K562 (cell line): ENCODE data around the gene KDM2A.

Experiments used
- BHLHE40 ChIP-seq: IDR thresholded peaks from 2 replicates; pipeline ENCODE4 v1.6.1; 2011; ENCODE audit warnings: low read length, improper control_type of control experiment
- DNMT1 ChIP-seq: fragments of 450-650 bp; IDR thresholded peaks from 2 replicates; pipeline ENCODE4 v1.6.1; 2016; ENCODE audit warnings: antibody characterized with exemption, mild to moderate bottlenecking
- KLF1 ChIP-seq: fragments of 450-650 bp; IDR thresholded peaks from 2 replicates; pipeline ENCODE4 v1.6.1; 2016; ENCODE audit warnings: missing genetic modification characterization, missing compliant biosample characterization
- ZC3H8 ChIP-seq: fragments of 450-650 bp; IDR thresholded peaks from 2 replicates; pipeline ENCODE4 v1.6.1; 2017
- ZNF224 ChIP-seq: sonication (generic); formaldehyde crosslinking; IDR thresholded peaks from 2 replicates; pipeline ENCODE4 v1.8.0; 2022; ENCODE audit warnings: mild to moderate bottlenecking, missing genetic modification reagents
- TF ChIP-seq, protein P1 (sequence below), 3 experiments: IDR thresholded peaks in 2 of 3; conservative IDR thresholded peaks in 1 of 3; 2 replicates each; pipeline ENCODE4 v1.5.1; 2011 to 2012; ENCODE audit warnings: low read length in 3 of 3, mild to moderate bottlenecking in 3 of 3, control low read depth in 2 of 3, improper control_type of control experiment in 1 of 3, inconsistent platforms in 1 of 3, low read depth in 1 of 3, mixed read lengths in 1 of 3, moderate library complexity in 1 of 3; ENCODE audit not compliant: insufficient read depth in 2 of 3

GRCh38 chr11:67243051-67243450, 124.0 kb downstream of the KDM2A start:
- TF ChIP-seq ZNF224 (CRISPR knock-in tag) (no peak), ZC3H8 (no peak), KLF1 (tag) (no peak), BHLHE40 (no peak), DNMT1 (no peak)
- TF ChIP-seq, protein P1, sequence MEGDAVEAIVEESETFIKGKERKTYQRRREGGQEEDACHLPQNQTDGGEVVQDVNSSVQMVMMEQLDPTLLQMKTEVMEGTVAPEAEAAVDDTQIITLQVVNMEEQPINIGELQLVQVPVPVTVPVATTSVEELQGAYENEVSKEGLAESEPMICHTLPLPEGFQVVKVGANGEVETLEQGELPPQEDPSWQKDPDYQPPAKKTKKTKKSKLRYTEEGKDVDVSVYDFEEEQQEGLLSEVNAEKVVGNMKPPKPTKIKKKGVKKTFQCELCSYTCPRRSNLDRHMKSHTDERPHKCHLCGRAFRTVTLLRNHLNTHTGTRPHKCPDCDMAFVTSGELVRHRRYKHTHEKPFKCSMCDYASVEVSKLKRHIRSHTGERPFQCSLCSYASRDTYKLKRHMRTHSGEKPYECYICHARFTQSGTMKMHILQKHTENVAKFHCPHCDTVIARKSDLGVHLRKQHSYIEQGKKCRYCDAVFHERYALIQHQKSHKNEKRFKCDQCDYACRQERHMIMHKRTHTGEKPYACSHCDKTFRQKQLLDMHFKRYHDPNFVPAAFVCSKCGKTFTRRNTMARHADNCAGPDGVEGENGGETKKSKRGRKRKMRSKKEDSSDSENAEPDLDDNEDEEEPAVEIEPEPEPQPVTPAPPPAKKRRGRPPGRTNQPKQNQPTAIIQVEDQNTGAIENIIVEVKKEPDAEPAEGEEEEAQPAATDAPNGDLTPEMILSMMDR (IDR thresholded peaks at IDR 0.05 in 2 of 3, conservative IDR thresholded peaks at IDR 0.05 in 1 of 3; ENCODE audit: insufficient read depth in 2 of 3, low read depth in 1 of 3, low read length in 3 of 3) = no peak
